HUES6 (cell line): ENCODE data around the gene C22orf15.

Experiments
- H3K27ac ChIP-seq: 2 replicates; pipeline ENCODE4 v1.7.0; 2013; ENCODE audit warnings: low read depth, mild to moderate bottlenecking, low read length, inconsistent platforms
- H3K27me3 ChIP-seq: 2 replicates; pipeline ENCODE4 v1.6.1; 2013; ENCODE audit warnings: low read length; ENCODE audit not compliant: control insufficient read depth, insufficient read depth
- H3K36me3 ChIP-seq: 2 replicates; pipeline ENCODE4 v1.6.1; 2013; ENCODE audit warnings: low read length; ENCODE audit not compliant: control insufficient read depth, insufficient read depth
- H3K4me1 ChIP-seq: 2 replicates; pipeline ENCODE4 v1.6.1; 2013; ENCODE audit warnings: low read length; ENCODE audit not compliant: control insufficient read depth, insufficient read depth
- H3K4me3 ChIP-seq: 2 replicates; pipeline ENCODE4 v1.5.1; 2013; ENCODE audit warnings: low read depth, low read length
- H3K9ac ChIP-seq: one replicate; pipeline ENCODE4 v1.6.1; 2013; ENCODE audit warnings: mild to moderate bottlenecking, low read length
- H3K9me3 ChIP-seq: 2 replicates; pipeline ENCODE4 v1.6.1; 2013; ENCODE audit warnings: low read depth, low read length; ENCODE audit not compliant: control insufficient read depth, insufficient read depth

The C22orf15 gene

DNA sequence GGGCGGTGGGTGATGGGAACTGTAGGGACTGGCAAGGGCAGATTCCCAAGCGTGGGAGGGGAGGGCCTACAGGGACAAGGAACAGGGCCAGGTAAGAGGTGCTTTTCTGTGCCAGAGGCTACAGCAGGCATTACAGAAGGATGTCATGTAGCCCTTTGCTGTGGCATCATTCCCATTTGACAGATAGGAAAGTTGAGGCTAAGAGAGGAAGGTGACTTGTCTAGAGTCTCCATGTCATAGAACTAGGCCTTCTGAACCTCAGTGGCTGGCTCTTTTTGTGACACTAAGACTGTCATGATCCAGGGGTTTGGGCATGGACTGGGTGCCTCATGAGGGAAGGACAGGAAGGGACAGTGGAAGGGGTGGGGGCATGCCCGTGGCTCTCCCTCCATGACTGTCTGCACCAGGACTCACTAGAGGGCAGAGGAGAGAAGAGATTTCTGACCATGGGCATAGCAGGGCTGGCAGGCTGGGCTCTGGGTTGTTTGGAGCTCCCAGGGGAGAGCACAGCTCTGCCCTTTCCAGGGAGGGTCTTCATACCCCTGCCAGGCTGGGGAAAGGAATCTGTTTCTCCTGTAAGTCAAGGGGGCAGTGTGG lies 13.1 kb downstream of the C22orf15 start:
- H3K36me3 ChIP-seq: no peaks in the 10 kb centered on the region
- H3K4me1 ChIP-seq: peaks cover 16% of the 10 kb centered on the region
- H3K9me3 ChIP-seq: no peaks in the 10 kb centered on the region
- no peak overlapping the region for H3K9ac ChIP-seq
- H3K27me3 ChIP-seq: peaks cover 29% of the 10 kb centered on the region
- no peak overlapping the region for H3K4me3 ChIP-seq
- H3K27ac ChIP-seq: no peak overlapping the region

DNA sequence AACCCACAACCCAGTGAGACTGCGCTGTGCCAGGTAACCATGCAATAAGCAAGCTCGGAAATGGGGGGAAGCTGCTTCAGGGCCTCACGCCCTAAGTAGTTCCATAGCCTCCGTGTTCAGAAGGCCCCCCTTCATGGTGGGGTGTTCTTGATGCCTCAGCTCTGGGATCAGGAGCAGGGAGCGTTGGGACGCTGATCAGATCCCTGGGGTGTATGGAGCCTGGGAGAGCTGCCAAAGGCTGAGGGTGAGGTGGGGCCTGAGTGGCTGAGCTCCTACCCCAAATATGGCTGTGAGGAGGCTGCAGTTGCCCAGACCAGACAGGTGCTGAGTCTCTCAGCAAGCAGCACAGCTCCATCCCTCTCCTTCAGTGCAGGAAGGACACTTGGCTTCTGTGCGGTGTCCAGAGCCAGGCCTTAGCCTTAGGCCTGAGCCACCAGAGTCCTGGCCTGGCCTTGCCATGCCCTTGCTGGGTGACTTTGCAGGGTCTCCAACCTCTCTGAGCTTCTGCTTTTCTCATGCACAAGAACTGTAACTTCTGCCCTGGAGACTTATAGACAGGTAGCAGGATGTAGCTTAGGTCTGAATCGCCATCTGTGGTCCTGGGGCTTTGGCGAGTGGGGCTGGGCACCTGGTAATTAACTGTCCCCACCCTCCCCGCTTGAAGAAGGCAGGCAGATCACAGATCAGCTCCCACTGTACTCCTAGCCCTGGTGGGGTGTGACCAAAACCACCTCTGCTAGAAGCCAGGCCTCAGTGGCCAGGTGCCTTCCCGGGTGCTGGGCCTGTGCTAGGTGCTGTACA lies 15.2 kb downstream of the C22orf15 start:
- H3K36me3 ChIP-seq: no peaks in the 10 kb centered on the region
- H3K27ac ChIP-seq: no peak overlapping the region
- H3K4me3 ChIP-seq: no peak overlapping the region
- H3K9me3 ChIP-seq: no peaks in the 10 kb centered on the region
- H3K4me1 ChIP-seq: peaks cover 18% of the 10 kb centered on the region; the same call in 1 of the 2 replicates
- peaks cover 28% of the 10 kb centered on the region for H3K27me3 ChIP-seq
- H3K9ac ChIP-seq: peak overlapping the region; percentile 35

DNA sequence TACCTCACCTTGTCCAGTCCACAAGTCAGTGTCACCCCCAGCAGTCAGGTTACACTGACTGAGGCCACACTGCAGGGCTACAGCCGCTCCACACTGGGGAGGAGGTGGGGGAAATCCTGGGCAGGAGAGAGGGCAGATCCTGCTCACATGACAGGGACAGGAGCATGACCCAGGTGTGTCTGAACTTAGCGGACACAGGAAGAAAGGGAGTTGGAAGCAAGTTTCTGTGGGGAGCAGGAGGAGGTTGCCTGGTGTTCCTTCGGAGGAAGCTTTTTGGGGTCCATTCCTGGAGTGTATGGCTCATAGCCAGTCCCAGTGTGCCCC lies 15.7 kb downstream of the C22orf15 start:
- H3K27ac ChIP-seq: no peak overlapping the region
- no peak overlapping the region for H3K4me3 ChIP-seq
- no peaks in the 10 kb centered on the region for H3K36me3 ChIP-seq
- H3K27me3 ChIP-seq: peaks cover 22% of the 10 kb centered on the region
- H3K9ac ChIP-seq: peak overlapping the region; percentile 35
- H3K9me3 ChIP-seq: no peaks in the 10 kb centered on the region
- H3K4me1 ChIP-seq: peaks cover 12% of the 10 kb centered on the region; the same call in 1 of the 2 replicates

DNA sequence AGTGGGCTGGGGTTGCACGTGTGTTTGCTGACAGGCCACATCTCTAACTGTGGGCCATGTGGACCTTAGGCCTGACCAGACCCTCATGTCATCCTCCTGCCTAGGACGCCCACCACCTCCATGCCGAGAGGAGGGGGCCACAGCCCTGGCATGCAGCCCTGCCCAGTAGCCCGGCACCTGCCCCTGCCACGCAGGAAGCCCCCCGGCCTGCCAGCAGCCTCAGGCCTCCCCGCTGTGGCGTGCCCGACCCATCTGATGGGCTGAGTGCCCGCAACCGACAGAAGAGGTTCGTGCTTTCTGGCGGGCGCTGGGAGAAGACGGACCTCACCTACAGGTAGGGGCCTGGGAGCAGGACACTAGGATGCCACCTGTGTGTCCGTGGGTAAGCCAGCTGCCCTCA lies 16.3 kb downstream of the C22orf15 start:
- peaks cover 9% of the 10 kb centered on the region; the same call in 1 of the 2 replicates for H3K4me1 ChIP-seq
- no peak overlapping the region for H3K27ac ChIP-seq
- H3K36me3 ChIP-seq: no peaks in the 10 kb centered on the region
- no peaks in the 10 kb centered on the region for H3K9me3 ChIP-seq
- H3K27me3 ChIP-seq: peaks cover 17% of the 10 kb centered on the region
- no peak overlapping the region for H3K9ac ChIP-seq
- H3K4me3 ChIP-seq: no peak overlapping the region

DNA sequence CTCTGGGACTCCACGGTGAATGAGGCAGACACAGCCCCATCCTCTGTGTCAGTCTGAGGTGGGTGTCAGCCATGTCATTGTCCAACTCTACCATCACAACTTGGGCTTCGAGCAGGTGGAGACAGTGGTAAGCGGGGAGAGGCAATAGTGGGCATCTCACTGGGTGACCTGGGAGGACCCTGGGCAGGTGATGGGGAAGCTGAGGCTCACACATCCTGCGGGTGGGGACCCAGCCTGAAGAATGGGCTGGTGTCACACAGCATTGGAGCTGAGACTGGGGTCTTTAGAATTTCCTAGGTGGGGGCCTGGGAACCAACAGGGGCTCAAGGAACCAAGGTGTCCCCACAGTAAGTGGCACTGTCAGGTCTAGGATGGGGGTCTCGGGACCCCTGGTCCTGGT lies 16.9 kb downstream of the C22orf15 start:
- peaks cover 10% of the 10 kb centered on the region for H3K27me3 ChIP-seq
- H3K9ac ChIP-seq: no peak overlapping the region
- H3K4me1 ChIP-seq: peaks cover 9% of the 10 kb centered on the region; the same call in 1 of the 2 replicates
- H3K36me3 ChIP-seq: no peaks in the 10 kb centered on the region
- no peak overlapping the region for H3K27ac ChIP-seq
- H3K4me3 ChIP-seq: no peak overlapping the region
- H3K9me3 ChIP-seq: no peaks in the 10 kb centered on the region

DNA sequence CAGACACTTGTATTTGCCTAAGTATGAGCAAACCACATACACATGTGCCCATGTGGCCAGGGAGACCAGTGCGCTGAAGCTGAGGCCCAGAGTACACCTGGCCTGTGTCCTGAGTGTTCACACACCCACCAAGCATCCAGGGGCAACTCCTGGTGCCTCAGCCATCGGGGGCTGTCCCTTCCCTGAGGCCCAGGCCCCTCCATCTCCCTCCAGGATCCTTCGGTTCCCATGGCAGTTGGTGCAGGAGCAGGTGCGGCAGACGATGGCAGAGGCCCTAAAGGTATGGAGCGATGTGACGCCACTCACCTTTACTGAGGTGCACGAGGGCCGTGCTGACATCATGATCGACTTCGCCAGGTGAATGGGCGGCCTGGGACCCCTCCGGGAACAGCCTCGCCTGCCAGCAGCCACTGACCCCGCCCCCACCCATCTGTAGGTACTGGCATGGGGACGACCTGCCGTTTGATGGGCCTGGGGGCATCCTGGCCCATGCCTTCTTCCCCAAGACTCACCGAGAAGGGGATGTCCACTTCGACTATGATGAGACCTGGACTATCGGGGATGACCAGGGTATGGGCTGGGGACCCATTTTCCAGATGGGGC lies 17.5 kb downstream of the C22orf15 start:
- Histone ChIP-seq H3K4me1 (peaks cover 9% of the 10 kb centered on the region; the same call in 1 of the 2 replicates), H3K27ac (no peak overlapping the region), H3K4me3 (no peak overlapping the region), H3K9me3 (no peaks in the 10 kb centered on the region), H3K36me3 (no peaks in the 10 kb centered on the region), H3K9ac (no peak overlapping the region), H3K27me3 (peaks cover 6% of the 10 kb centered on the region)

DNA sequence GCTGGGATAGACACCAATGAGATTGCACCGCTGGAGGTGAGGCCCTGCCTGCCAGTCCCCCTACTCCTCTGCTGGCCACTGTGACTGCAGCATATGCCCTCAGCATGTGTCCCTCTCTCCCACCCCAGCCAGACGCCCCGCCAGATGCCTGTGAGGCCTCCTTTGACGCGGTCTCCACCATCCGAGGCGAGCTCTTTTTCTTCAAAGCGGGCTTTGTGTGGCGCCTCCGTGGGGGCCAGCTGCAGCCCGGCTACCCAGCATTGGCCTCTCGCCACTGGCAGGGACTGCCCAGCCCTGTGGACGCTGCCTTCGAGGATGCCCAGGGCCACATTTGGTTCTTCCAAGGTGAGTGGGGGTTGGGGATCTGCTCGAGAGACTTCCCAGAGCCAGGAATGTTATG lies 18.3 kb downstream of the C22orf15 start:
- no peak overlapping the region for H3K27ac ChIP-seq
- H3K27me3 ChIP-seq: peaks cover 3% of the 10 kb centered on the region; the same call in 1 of the 2 replicates
- H3K36me3 ChIP-seq: no peaks in the 10 kb centered on the region
- no peak overlapping the region for H3K4me3 ChIP-seq
- peaks cover 9% of the 10 kb centered on the region; the same call in 1 of the 2 replicates for H3K4me1 ChIP-seq
- no peaks in the 10 kb centered on the region for H3K9me3 ChIP-seq
- no peak overlapping the region for H3K9ac ChIP-seq

DNA sequence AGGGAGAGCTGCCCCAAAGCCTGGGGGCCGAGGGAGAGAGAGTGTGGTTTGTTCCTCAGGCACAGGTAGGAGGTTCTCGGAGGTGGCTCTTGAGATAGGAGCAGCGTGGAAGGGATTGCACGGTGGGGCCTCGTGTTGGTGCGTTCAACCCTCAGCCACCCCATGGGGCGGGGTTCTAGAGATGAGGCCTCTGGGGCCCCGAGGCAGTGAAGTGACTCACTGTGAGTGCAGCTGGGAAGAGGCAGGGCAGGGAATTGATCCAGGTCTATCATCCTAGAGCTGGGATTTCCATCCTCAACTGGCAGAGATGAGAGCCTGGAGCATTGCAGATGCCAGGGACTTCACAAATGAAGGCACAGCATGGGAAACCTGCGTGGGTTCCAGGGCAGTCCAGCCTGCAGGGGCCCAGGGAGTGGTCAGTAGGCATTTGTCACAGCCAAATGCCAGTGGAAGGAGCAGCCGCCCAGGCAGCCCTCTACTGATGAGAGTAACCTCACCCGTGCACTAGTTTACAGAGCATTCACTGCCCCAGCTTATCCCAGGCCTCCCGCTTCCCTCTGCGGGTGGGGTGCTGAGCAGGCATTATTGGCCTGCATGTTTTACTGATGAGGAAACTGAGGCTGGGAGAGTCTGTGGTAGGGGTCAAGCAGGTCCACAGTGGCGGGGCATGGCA lies 18.9 kb downstream of the C22orf15 start:
- Histone ChIP-seq H3K4me3 (no peak overlapping the region), H3K9me3 (no peaks in the 10 kb centered on the region), H3K9ac (no peak overlapping the region), H3K27ac (no peak overlapping the region), H3K4me1 (peaks cover 15% of the 10 kb centered on the region), H3K36me3 (no peaks in the 10 kb centered on the region), H3K27me3 (peaks cover 3% of the 10 kb centered on the region; the same call in 1 of the 2 replicates)

DNA sequence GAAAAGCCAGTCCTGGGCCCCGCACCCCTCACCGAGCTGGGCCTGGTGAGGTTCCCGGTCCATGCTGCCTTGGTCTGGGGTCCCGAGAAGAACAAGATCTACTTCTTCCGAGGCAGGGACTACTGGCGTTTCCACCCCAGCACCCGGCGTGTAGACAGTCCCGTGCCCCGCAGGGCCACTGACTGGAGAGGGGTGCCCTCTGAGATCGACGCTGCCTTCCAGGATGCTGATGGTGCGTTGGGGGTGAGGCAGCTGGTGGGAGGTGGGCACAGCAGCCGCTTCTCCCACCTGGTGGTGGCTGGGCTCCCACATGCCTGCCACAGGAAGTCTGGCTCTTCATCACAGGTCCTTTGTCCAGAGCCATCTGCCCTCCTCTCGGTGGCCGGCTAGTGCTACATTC lies 19.5 kb downstream of the C22orf15 start:
- Histone ChIP-seq H3K36me3 (no peaks in the 10 kb centered on the region), H3K27me3 (peaks cover 3% of the 10 kb centered on the region; the same call in 1 of the 2 replicates), H3K4me1 (peaks cover 16% of the 10 kb centered on the region), H3K27ac (no peak overlapping the region), H3K4me3 (no peak overlapping the region), H3K9me3 (no peaks in the 10 kb centered on the region), H3K9ac (no peak overlapping the region)

DNA sequence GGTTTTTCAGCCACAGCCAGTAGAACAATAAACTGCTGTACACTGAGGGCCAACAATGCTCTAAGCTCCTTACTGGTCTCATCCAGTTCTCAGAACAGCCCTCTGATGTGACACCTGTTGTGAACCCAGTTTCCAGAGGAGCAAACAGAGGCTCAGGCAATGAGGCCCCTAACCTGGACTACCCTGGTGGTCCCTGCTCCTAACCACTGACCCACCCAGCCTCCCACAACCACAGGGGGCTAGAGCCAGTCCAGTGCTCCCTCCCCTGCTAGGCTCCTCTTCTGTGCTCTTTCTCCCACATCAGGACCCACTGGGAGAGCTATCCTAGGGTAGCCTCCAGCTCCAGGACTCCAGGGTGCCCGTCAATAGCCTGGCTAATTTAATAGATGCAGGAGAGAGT lies 19.9 kb downstream of the C22orf15 start:
- peaks cover 16% of the 10 kb centered on the region for H3K4me1 ChIP-seq
- no peaks in the 10 kb centered on the region for H3K9me3 ChIP-seq
- H3K9ac ChIP-seq: no peak overlapping the region
- H3K36me3 ChIP-seq: no peaks in the 10 kb centered on the region
- no peak overlapping the region for H3K4me3 ChIP-seq
- H3K27ac ChIP-seq: no peak overlapping the region
- peaks cover 1% of the 10 kb centered on the region; the same call in 1 of the 2 replicates for H3K27me3 ChIP-seq
